ENCODE results near the gene POU3F2. TPM values are rescaled to one million over a fixed set of nuclear protein-coding genes. Genes with fewer than 3 reads are reported as not detected.

The POU3F2 gene
- polyA plus RNA-seq, 1 experiment, result not detected

DNA sequence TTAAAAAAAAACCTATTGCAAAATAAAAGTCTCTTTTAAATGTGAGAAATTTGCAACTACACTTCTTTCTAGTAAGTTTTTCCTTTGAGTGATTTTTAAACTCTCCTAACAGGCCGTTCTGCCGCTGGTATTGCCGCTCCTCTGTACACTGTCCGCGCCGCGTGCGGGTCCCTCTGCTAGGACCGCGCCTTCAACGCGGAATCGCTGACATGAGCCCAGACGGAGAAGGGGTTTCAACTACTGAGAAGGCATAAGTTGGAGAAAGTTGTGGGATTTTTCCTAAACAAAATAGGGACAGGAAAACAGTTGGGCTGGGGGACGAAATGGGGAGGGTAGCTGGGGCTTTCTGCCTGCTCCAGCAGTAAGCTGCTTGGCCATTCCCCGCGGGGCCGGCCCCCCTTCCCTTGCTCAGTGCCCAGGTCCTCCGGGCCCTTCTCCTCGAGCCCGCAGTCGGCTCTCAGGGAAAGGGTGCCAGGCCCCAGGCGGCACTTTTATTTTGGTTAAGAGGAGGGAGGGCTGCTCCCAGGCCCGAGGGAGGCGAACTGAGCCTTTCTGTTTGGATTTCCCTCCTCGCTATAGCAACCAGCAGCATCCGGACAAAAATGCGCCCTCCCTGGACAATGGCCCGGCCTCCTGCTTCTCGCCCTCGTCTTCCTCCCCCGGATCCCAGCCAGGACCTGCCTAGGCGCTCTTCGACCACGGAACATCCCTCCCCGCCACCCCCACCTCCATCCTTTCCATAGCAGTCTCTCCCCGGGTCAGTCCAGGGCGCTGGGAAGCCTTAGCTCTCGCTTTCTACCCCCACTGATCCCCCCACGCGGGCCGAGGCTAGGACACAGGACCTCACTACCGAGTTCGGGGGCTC lies 6.8 kb upstream of the POU3F2 start:
- TF ChIP-seq, protein P1, sequence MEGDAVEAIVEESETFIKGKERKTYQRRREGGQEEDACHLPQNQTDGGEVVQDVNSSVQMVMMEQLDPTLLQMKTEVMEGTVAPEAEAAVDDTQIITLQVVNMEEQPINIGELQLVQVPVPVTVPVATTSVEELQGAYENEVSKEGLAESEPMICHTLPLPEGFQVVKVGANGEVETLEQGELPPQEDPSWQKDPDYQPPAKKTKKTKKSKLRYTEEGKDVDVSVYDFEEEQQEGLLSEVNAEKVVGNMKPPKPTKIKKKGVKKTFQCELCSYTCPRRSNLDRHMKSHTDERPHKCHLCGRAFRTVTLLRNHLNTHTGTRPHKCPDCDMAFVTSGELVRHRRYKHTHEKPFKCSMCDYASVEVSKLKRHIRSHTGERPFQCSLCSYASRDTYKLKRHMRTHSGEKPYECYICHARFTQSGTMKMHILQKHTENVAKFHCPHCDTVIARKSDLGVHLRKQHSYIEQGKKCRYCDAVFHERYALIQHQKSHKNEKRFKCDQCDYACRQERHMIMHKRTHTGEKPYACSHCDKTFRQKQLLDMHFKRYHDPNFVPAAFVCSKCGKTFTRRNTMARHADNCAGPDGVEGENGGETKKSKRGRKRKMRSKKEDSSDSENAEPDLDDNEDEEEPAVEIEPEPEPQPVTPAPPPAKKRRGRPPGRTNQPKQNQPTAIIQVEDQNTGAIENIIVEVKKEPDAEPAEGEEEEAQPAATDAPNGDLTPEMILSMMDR (IDR thresholded peaks at IDR 0.05; ENCODE audit: insufficient read depth, low read depth, low read length), result no peak
- H3K36me3 ChIP-seq (ENCODE audit: control insufficient read depth, insufficient read depth, low read length), result no peaks in the 10 kb centered on the region
- ChIA-PET CTCF (interaction anchor here (0.9 to 1.2 kb wide), 2 partner anchors 18 to 65 kb away, joined by 3 to 4 read pairs; no protein-coding TSS in a partner anchor), POLR2A (no interaction called here)
- no peak overlapping the region for H3K4me3 ChIP-seq (ENCODE audit: low read depth, low read length)
- H3K27me3 ChIP-seq (ENCODE audit: control insufficient read depth, insufficient read depth, low read length), result peaks cover 54% of the 10 kb centered on the region
- DNase-seq (ENCODE audit: low read depth), result no peak

DNA sequence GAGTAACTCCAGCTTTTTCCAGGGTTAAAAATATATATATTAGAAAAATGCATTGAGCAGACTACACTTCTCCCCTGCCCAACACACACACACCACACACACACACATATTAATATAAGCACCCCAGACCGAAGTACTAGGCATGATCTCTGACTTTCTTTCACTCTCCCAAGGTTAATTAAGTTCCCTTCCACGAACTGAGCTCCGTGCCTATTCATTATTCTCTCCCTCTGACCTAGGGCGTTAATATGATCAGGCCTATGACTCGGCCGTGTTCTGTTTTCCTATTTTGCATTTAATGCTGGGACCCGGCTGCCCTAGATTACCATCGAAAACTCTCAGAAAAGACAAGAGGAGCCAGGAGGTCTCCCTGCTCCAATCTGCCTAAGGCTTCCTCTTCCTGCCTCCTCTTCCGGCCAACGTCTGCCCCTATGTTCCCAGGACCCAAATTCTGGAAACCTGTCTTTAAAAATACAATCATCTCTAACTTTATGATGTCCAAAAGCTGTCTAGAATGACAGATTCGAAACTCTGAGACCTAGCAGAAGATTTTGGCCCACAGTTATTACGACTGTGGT lies 6.1 kb upstream of the POU3F2 start:
- ChIA-PET CTCF (interaction anchor here (0.9 to 1.3 kb wide), 4 partner anchors 17 to 64 kb away, joined by 3 to 4 read pairs (median 4); no protein-coding TSS in a partner anchor), POLR2A (no interaction called here)
- no peak overlapping the region for H3K4me3 ChIP-seq (ENCODE audit: low read depth, low read length)
- no peak for DNase-seq (ENCODE audit: low read depth)
- no peaks in the 10 kb centered on the region for H3K36me3 ChIP-seq (ENCODE audit: control insufficient read depth, insufficient read depth, low read length)
- TF ChIP-seq, protein P1 (IDR thresholded peaks at IDR 0.05; ENCODE audit: insufficient read depth, low read depth, low read length), result no peak
- H3K27me3 ChIP-seq (ENCODE audit: control insufficient read depth, insufficient read depth, low read length), result peaks cover 57% of the 10 kb centered on the region

DNA sequence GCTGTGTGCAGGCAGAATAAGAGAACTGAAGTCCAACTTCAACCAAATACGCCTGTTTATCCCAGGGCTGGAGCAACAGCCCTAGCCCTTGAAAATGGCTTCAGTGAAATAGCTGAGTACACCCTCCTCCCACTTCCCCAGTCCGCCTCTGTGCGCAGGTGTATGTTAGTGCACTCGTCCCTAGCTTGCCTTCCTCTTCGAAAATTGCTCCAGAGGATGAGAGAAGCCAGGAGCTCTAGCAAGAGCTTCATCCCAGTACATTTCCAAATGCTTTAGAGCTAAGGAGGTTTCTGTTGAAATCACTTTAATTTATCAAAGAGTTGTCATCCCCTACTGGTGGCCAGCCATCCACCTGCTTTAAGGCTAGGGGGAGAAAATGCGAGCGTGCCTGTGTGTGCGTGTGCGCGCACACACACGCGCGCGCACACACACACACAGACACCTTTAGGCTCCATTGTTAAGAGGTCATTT lies 5.4 kb upstream of the POU3F2 start:
- TF ChIP-seq, protein P1 (IDR thresholded peaks at IDR 0.05; ENCODE audit: insufficient read depth, low read depth, low read length), result no peak
- CTCF ChIA-PET, result interaction anchor here (1.0 to 1.3 kb wide), 2 partner anchors 16 to 17 kb away, joined by 3 to 4 read pairs; no protein-coding TSS in a partner anchor

DNA sequence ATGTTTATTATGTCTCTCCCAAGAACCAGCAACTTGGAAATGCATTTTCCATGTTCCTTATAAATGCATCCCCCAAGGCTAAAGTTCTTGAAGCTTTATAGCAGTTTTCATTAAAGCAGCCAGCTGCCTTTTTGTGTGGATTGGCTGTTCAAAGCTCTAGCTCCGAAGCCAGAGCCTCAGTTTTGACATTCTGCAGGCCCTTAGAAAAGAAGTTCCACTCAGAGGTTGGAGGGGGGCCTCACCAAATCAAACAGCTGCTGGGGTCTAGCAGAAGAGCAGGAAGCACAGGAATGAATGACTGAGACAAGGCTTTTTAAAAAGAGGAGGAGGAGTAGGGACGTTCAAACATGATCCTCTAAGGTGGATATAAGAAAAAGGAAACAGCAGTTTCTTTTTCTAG lies 4.2 kb upstream of the POU3F2 start:
- CTCF ChIA-PET, result interaction anchor here (1.3 kb wide), 1 partner anchor 289 kb away, joined by 4 read pairs; no protein-coding TSS in a partner anchor
- POLR2A ChIA-PET, result no interaction called here
- TF ChIP-seq, protein P1 (IDR thresholded peaks at IDR 0.05; ENCODE audit: insufficient read depth, low read depth, low read length), result no peak
- DNase-seq (ENCODE audit: low read depth), result no peak
- Histone ChIP-seq H3K27me3 (ENCODE audit: control insufficient read depth, insufficient read depth, low read length) (peaks cover 45% of the 10 kb centered on the region), H3K36me3 (ENCODE audit: control insufficient read depth, insufficient read depth, low read length) (no peaks in the 10 kb centered on the region), H3K4me3 (ENCODE audit: low read depth, low read length) (no peak overlapping the region)

More for the DNA sequence above, 5.4 kb upstream of the POU3F2 start:
- POLR2A ChIA-PET, result interaction anchor here (0.6 kb wide), 1 partner anchor 8 kb away, joined by 3 read pairs; no protein-coding TSS in a partner anchor
- H3K4me3 ChIP-seq (ENCODE audit: low read depth, low read length), result no peak overlapping the region
- peaks cover 55% of the 10 kb centered on the region for H3K27me3 ChIP-seq (ENCODE audit: control insufficient read depth, insufficient read depth, low read length)
- H3K36me3 ChIP-seq (ENCODE audit: control insufficient read depth, insufficient read depth, low read length), result no peaks in the 10 kb centered on the region
- DNase-seq (ENCODE audit: low read depth), result no peak

Measured in BJ (cell line).